Heart left ventricle (tissue), 13 donors: Measurements from ENCODE around the gene AGXT2.

Source experiments
- CTCF ChIP-seq, 12 donors: fragments of 200-600 bp; sonication (generic) in 4 of 12; IDR thresholded peaks; one replicate each; pipeline versions ENCODE4 v1.5.0 to v1.8.0; 2018 to 2022; ENCODE audit warnings: antibody characterized with exemption in 12 of 12, mild to moderate bottlenecking in 5 of 12
- POLR2A ChIP-seq, 2 donors: fragments of 450-650 bp; IDR thresholded peaks; one replicate each; pipeline ENCODE4 v1.6.1; 2017; ENCODE audit warnings: antibody characterized with exemption in 2 of 2, mild to moderate bottlenecking in 2 of 2, moderate library complexity in 2 of 2
- donor health status: ischemic (EF 13 %, LVEDD 7.1; RV severe dilation, severe dysfunction).
- donor health status: DM: no; HTN: yes; CAD: no.
- donor health status: DM: no; HTN: no; CAD: no.
- donor health status: ischemic (EF 25% LVEDD 6.9; RV normal size, moderate dysfunction).
- donor health status: ischemic (EF 25% LVEDD 5.7; RV mildly dilated, moderate dysfunction).
- donor health status: ischemic (EF 35%, LVEDD 5.7; RV mildly dilated, moderate dysfunction).
- donor health status: nonischemic (EF 11% LVEDD 7.7; RV severe dilation, severe dysfunction).
- donor health status: DM: yes; HTN: yes; CAD: no.
- donor health status: PGD.
- donor health status: ischemic (EF 29% LVEDD 5.4; RV normal size, mild dysfunction).
- donor health status: nonischemic (EF 23%, LVEDD 6.1; RV moderate dilation, normal function).

- TF ChIP-seq CTCF (IDR thresholded peaks at IDR 0.05) (no peak), POLR2A (IDR thresholded peaks at IDR 0.05) (no peak)
Measured at GRCh38 chr5:35004771-35005170, 43.0 kb downstream of the AGXT2 start.
